HG02763 (cell line): ENCODE measurements around the gene C1orf21.
"Not testable (repeated sequence)": the region's sequence is repeated elsewhere in the genome, so short reads cannot be mapped to it uniquely, and the experiment has no call there.

Experiments used
- ATAC-seq: cut with Tn5 transposase; IDR thresholded peaks from one replicate; pipeline ENCODE4 v1.9.1; 2021; ENCODE audit warnings: mild to moderate bottlenecking, moderate library complexity; ENCODE audit not compliant: unreplicated experiment

Gene C1orf21

GRCh38 chr1:184593597-184593996 lies 206.8 kb downstream of the C1orf21 start:
- no peak for ATAC-seq

GRCh38 chr1:184595596-184595995 lies 208.8 kb downstream of the C1orf21 start:
- ATAC-seq = no peak

- ATAC-seq = no peak
These were observed 210.3 kb downstream of the C1orf21 start for GRCh38 chr1:184596950-184597645.

GRCh38 chr1:184597650-184598357 lies 211.0 kb downstream of the C1orf21 start:
- no peak for ATAC-seq

- no peak for ATAC-seq
These were observed 211.8 kb downstream of the C1orf21 start for GRCh38 chr1:184598403-184599193.

- no peak for ATAC-seq
These were observed 217.5 kb downstream of the C1orf21 start for GRCh38 chr1:184604152-184604900.

GRCh38 chr1:184605941-184606340 lies 219.1 kb downstream of the C1orf21 start:
- ATAC-seq = no peak

- ATAC-seq = no peak
These were observed 220.0 kb downstream of the C1orf21 start for GRCh38 chr1:184606786-184607185.

GRCh38 chr1:184608581-184608980 lies 221.8 kb downstream of the C1orf21 start:
- ATAC-seq = no peak

- no peak for ATAC-seq
These were observed 222.2 kb downstream of the C1orf21 start for GRCh38 chr1:184608990-184609389.

GRCh38 chr1:184610876-184611595 lies 224.2 kb downstream of the C1orf21 start:
- no peak for ATAC-seq

GRCh38 chr1:184612229-184612628 lies 225.4 kb downstream of the C1orf21 start:
- ATAC-seq = not testable (repeated sequence)

GRCh38 chr1:184614667-184615066 lies 227.8 kb downstream of the C1orf21 start:
- no peak for ATAC-seq

- ATAC-seq = no peak
These were observed 228.5 kb downstream of the C1orf21 start for GRCh38 chr1:184615301-184615700.

- ATAC-seq = no peak
These were observed 229.7 kb downstream of the C1orf21 start for GRCh38 chr1:184616504-184616903.

- ATAC-seq = no peak
These were observed 230.7 kb downstream of the C1orf21 start for GRCh38 chr1:184617433-184618029.

GRCh38 chr1:184618851-184619250 lies 232.0 kb downstream of the C1orf21 start:
- ATAC-seq = no peak

- ATAC-seq = no peak
These were observed 233.6 kb downstream of the C1orf21 start for GRCh38 chr1:184620469-184620868.

- ATAC-seq = no peak
These were observed 234.4 kb downstream of the C1orf21 start for GRCh38 chr1:184621260-184621659.
